Suprapubic skin (tissue), 4 donors: ENCODE results near the gene L1CAM.

Experiments
- CTCF ChIP-seq, 2 donors: fragments of 200-600 bp in 1 of 2; fragments of 450-650 bp in 1 of 2; sonication (generic) in 1 of 2; IDR thresholded peaks; one replicate each; pipeline ENCODE4 v1.5.1; 2016 to 2019; ENCODE audit warnings: antibody characterized with exemption in 2 of 2, mild to moderate bottlenecking in 1 of 2, moderate library complexity in 1 of 2
- EP300 ChIP-seq: sonication (generic); formaldehyde crosslinking; IDR thresholded peaks from one replicate; pipeline ENCODE4 v1.6.1; 2017; ENCODE audit warnings: antibody characterized with exemption
- POLR2A ChIP-seq, 2 donors: fragments of 450-650 bp; IDR thresholded peaks; one replicate each; pipeline ENCODE4 v1.6.1; 2017; ENCODE audit warnings: antibody characterized with exemption in 2 of 2, mild to moderate bottlenecking in 2 of 2, moderate library complexity in 2 of 2
- POLR2AphosphoS5 ChIP-seq, 3 donors: sonication (generic); formaldehyde crosslinking; IDR thresholded peaks; one replicate each; pipeline ENCODE4 v1.6.1; 2017; ENCODE audit warnings: antibody characterized with exemption in 3 of 3

DNA sequence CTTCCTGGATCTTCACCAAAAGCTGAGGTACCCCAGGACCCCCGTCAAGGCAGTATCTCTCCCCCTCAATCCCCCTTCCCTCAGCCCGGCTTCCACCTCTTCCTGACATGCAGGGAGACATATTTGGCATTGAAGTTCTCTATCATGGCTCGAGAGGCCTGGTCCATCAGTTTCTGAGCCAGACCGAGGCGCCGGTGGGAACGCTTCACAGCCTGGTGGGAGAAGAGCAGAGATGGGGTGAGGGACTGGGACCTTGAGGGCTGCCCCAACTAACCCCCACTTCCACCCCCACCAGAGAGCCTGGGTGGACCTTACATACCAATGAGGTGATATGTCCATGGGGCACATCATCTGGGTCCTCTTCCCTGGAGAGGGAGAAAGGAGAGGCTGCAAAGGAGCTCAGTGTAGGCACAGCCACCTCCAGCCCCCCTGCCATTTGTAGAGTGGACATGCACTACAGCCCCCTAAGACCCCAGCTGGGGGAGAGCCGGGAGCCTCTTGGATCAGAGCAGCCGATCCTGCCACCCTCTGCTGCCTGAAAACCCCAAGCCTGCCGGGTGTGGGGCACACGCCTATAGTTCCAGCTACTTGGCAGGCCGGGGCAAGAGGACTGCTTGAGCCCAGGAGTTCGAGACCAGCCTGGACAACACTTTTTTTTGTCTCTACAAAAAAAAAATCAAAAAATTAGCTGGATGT lies 46.4 kb upstream of the L1CAM start:
- no peak for TF ChIP-seq CTCF (IDR thresholded peaks at IDR 0.05)
- TF ChIP-seq EP300: no peak
- TF ChIP-seq POLR2AphosphoS5 (IDR thresholded peaks at IDR 0.05): no peak
- TF ChIP-seq POLR2A (IDR thresholded peaks at IDR 0.05): no peak
